Measurements from ENCODE around the gene VHLL. TPM values are rescaled to one million over a fixed set of nuclear protein-coding genes. Genes with fewer than 3 reads are reported as not detected.

Gene VHLL
- total and polyA plus RNA-seq, 2 of the 13 experiments (the other 11 are each of a cell fraction or from before 2014, with no cell fraction given), result 0.24 TPM; not detected in 1

DNA sequence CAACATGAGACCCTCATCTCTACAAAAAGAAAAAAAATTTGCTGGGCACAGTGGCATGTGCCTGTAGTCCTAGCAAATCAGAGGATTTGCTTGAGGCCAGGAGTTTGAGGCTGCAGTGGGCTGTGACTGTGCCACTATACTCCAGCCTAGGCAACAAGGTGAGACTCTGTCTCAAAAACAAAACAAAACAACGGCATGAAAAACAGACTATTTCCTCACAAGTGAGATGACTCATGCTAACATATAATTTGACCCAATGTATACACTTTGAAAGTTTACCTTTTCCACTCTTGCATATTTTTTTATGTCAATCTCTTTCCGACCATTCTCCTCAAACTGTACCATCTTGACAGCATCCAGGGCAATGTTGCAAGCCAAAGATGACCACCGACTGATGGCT, 21.5 kb upstream of the VHLL start:
- FAIRE-seq, result no peak
- Histone ChIP-seq H3K79me2 (ENCODE audit: insufficient read depth, low read length) (peaks cover 2% of the 10 kb centered on the region), H3K27ac (ENCODE audit: extremely low read length, insufficient read depth, low read length) (no peak overlapping the region), H3K4me2 (ENCODE audit: low read depth, low read length) (no peak overlapping the region), H3K9me3 (ENCODE audit: low read length) (no peaks in the 10 kb centered on the region), H3K4me3 (replicated peaks in 1 of 3; ENCODE audit: insufficient read depth in 1 of 3, low read depth in 2 of 3, low read length in 3 of 3) (no peak overlapping the region), H3K4me1 (ENCODE audit: insufficient read depth, low read length) (no peaks in the 10 kb centered on the region), H2AFZ (ENCODE audit: low read length) (no peak overlapping the region), H3K9ac (ENCODE audit: insufficient read depth, low read depth, low read length) (no peak overlapping the region), H3K36me3 (replicated peaks in 1 of 2; ENCODE audit: control insufficient read depth in 1 of 2, insufficient read depth in 2 of 2, low read length in 2 of 2) (peaks cover 32 to 81% of the 10 kb centered on the region in 2 experiments), H3K27me3 (ENCODE audit: control insufficient read depth in 1 of 2, insufficient read depth in 2 of 2, low read length in 2 of 2) (no peaks in the 10 kb centered on the region), H4K20me1 (ENCODE audit: insufficient read depth, low read length) (peaks cover 4% of the 10 kb centered on the region; the same call in 1 of the 2 replicates)
- no TSS peak for BruUV-seq (replicated peaks)
- ChIA-PET POLR2A (no interaction called here), CTCF (ENCODE audit: low intra/inter-chr PET ratio, low total read pairs) (no interaction called here)
- TF ChIP-seq EZH2 (conservative IDR thresholded peaks at IDR 0.05; ENCODE audit: low read depth, low read length), result no peak
- TF ChIP-seq ELF1 (CRISPR knock-in tag; IDR thresholded peaks at IDR 0.05), result no peak
- TF ChIP-seq POGZ (CRISPR knock-in tag; IDR thresholded peaks at IDR 0.05), result no peak
- TF ChIP-seq, protein P1, sequence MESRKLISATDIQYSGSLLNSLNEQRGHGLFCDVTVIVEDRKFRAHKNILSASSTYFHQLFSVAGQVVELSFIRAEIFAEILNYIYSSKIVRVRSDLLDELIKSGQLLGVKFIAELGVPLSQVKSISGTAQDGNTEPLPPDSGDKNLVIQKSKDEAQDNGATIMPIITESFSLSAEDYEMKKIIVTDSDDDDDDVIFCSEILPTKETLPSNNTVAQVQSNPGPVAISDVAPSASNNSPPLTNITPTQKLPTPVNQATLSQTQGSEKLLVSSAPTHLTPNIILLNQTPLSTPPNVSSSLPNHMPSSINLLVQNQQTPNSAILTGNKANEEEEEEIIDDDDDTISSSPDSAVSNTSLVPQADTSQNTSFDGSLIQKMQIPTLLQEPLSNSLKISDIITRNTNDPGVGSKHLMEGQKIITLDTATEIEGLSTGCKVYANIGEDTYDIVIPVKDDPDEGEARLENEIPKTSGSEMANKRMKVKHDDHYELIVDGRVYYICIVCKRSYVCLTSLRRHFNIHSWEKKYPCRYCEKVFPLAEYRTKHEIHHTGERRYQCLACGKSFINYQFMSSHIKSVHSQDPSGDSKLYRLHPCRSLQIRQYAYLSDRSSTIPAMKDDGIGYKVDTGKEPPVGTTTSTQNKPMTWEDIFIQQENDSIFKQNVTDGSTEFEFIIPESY (CRISPR knock-in tag; IDR thresholded peaks at IDR 0.05), result no peak
- no peak for TF ChIP-seq ZNF33B (CRISPR knock-in tag; IDR thresholded peaks at IDR 0.05)
- TF ChIP-seq ZNF564 (CRISPR knock-in tag; IDR thresholded peaks at IDR 0.05), result no peak
- TF ChIP-seq ZNF253 (CRISPR knock-in tag; IDR thresholded peaks at IDR 0.05; ENCODE audit: borderline replicate concordance), result no peak
- TF ChIP-seq ZNF691 (CRISPR knock-in tag; IDR thresholded peaks at IDR 0.05; ENCODE audit: borderline replicate concordance, low read depth), result no peak
- no peak for TF ChIP-seq SPEN (CRISPR knock-in tag; IDR thresholded peaks at IDR 0.05; ENCODE audit: low read depth)
- no peak for TF ChIP-seq KLF16 (CRISPR knock-in tag; IDR thresholded peaks at IDR 0.05)
- no peak for TF ChIP-seq RCOR2 (CRISPR knock-in tag; IDR thresholded peaks at IDR 0.05)
- no peak for TF ChIP-seq HES4 (CRISPR knock-in tag; IDR thresholded peaks at IDR 0.05; ENCODE audit: borderline replicate concordance)
- no peak for TF ChIP-seq CREBL2 (CRISPR knock-in tag; IDR thresholded peaks at IDR 0.05; ENCODE audit: borderline replicate concordance)
- DNase-seq (ENCODE audit: low spot score), result no peak
- ATAC-seq, result no peak
- intact Hi-C loops (cut with micrococcal nuclease; ENCODE audit: unreplicated experiment) (no loop called here), in situ Hi-C loops (cut with HindIII; ENCODE audit: extremely low pct_ligation_motif_present, low pct_unique_long_range_greater_than_20kb) (no loop called here)
- 94% methylated on average over 3 of the region's 3 CpGs for WGBS (ENCODE audit: low lambda C conversion rate)
